ENCODE results near the gene CLN5.
"Not testable (repeated sequence)": the region's sequence is repeated elsewhere in the genome, so short reads cannot be mapped to it uniquely, and the experiment has no call there.

The CLN5 gene

GRCh38 chr13:76953968-76954367 is 37.9 kb upstream of the CLN5 start:
- DNase-seq (ENCODE audit: low read depth, low spot score), result no peak
- TF ChIP-seq, protein P1, sequence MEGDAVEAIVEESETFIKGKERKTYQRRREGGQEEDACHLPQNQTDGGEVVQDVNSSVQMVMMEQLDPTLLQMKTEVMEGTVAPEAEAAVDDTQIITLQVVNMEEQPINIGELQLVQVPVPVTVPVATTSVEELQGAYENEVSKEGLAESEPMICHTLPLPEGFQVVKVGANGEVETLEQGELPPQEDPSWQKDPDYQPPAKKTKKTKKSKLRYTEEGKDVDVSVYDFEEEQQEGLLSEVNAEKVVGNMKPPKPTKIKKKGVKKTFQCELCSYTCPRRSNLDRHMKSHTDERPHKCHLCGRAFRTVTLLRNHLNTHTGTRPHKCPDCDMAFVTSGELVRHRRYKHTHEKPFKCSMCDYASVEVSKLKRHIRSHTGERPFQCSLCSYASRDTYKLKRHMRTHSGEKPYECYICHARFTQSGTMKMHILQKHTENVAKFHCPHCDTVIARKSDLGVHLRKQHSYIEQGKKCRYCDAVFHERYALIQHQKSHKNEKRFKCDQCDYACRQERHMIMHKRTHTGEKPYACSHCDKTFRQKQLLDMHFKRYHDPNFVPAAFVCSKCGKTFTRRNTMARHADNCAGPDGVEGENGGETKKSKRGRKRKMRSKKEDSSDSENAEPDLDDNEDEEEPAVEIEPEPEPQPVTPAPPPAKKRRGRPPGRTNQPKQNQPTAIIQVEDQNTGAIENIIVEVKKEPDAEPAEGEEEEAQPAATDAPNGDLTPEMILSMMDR (IDR thresholded peaks at IDR 0.05; ENCODE audit: insufficient read depth, low read length, missing control alignments), result no peak
- CTCF ChIA-PET, result interaction anchor here (2.5 kb wide), 1 partner anchor 26 kb away, joined by 10 read pairs; no protein-coding TSS in a partner anchor
- no peak overlapping the region for H3K4me3 ChIP-seq (ENCODE audit: low read depth, low read length)
- POLR2A ChIA-PET, result no interaction called here

DNA sequence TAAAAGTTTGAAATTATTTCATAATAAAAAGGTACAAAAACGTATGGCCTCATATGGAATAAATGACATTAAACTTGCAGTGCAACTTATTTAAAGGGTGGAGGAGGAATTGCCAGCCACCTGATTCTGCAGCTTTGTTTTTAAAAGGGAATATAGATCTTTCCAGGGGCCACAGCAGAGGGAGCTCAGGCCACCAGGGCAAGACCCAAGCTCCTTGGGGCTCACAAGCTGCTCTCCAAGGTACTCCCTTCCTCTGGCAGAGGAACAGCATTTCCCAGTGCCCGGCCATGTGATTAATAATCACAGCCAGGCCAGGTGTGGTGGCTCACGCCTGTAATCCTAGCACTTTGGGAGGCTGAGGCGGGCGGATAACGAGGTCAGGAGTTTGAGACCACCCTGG is 37.3 kb upstream of the CLN5 start:
- no peak overlapping the region for H3K4me3 ChIP-seq (ENCODE audit: low read depth, low read length)
- ChIA-PET POLR2A (no interaction called here), CTCF (interaction anchor here (2.5 kb wide), 1 partner anchor 25 kb away, joined by 10 read pairs; no protein-coding TSS in a partner anchor)
- DNase-seq (ENCODE audit: low read depth, low spot score), result no peak
- TF ChIP-seq, protein P1 (IDR thresholded peaks at IDR 0.05; ENCODE audit: insufficient read depth, low read length, missing control alignments), result no peak

DNA sequence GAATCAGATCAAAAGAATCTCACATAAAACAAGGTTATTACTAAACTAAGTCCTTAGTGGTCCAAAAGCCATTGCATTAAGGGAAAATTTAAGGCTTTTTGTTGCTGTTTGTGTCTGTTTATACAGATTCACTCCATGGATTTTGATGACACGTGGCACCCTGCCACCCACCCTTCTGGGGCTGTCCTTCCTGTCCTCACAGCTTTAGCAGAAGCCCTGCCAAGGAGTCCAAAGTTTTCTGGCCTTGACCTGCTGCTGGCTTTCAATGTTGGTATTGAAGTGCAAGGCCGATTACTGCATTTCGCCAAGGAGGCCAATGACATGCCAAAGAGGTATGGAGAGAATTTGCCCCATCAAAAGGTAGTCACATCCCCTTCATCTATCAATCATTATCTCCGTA is 36.7 kb upstream of the CLN5 start:
- no peak for DNase-seq (ENCODE audit: low read depth, low spot score)
- CTCF ChIA-PET, result interaction anchor here (2.5 kb wide), 1 partner anchor 25 kb away, joined by 10 read pairs; no protein-coding TSS in a partner anchor
- H3K4me3 ChIP-seq (ENCODE audit: low read depth, low read length), result no peak overlapping the region
- TF ChIP-seq, protein P1 (IDR thresholded peaks at IDR 0.05; ENCODE audit: insufficient read depth, low read length, missing control alignments), result no peak
- POLR2A ChIA-PET, result no interaction called here

DNA sequence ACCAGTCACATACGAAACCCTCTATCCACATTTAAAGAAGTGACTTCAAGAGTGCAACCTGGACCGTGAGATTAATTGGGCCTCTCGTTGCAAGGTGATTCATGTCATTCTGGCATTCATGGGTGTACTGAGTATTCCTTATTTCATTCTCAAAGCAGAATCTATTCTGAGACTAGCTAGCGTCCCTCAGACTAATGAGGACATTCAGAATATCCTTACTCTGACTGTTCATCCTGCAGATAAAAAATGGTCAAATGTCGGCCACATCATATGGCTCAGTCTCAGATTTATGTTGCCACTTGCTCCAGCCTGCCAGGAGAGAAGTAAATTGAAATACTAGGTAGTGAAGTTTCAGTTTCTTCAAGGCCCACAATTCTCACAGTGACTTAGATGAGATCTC is 36.2 kb upstream of the CLN5 start:
- no peak overlapping the region for H3K4me3 ChIP-seq (ENCODE audit: low read depth, low read length)
- POLR2A ChIA-PET, result no interaction called here
- no peak for DNase-seq (ENCODE audit: low read depth, low spot score)
- TF ChIP-seq, protein P1 (IDR thresholded peaks at IDR 0.05; ENCODE audit: insufficient read depth, low read length, missing control alignments), result no peak
- CTCF ChIA-PET, result interaction anchor here (2.5 kb wide), 1 partner anchor 24 kb away, joined by 10 read pairs; no protein-coding TSS in a partner anchor

DNA sequence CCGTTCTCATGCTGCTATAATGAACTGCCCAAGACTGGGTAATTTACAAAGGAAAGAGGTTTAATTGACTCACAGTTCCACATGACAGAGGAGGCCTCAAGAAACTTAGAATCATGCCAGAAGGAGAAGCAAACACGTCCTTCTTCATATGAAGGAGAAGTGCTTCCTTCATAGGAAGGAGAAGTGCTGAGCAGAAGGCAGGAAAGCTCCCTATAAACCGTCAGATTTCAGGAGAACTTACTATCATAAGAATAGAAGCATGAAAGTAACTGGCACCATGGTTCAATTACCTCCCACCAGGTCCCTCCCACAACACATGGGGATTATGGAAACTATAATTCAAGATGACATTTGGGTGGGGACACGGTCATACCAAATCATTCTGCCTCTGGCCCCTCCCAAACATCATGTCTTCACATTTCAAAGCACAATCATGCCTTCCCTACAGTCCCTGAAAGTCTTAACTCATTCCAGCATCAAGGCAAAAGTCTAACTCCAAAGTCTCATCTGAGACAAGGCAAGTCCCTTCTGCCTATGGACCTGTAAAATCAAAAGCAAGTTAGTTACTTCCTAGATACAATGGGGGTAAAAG is 32.9 kb upstream of the CLN5 start:
- H3K4me3 ChIP-seq (ENCODE audit: low read depth, low read length), result no peak overlapping the region
- no peak for DNase-seq (ENCODE audit: low read depth, low spot score)
- CTCF ChIA-PET, result no interaction called here
- POLR2A ChIA-PET, result no interaction called here
- TF ChIP-seq, protein P1 (IDR thresholded peaks at IDR 0.05; ENCODE audit: insufficient read depth, low read length, missing control alignments), result no peak

DNA sequence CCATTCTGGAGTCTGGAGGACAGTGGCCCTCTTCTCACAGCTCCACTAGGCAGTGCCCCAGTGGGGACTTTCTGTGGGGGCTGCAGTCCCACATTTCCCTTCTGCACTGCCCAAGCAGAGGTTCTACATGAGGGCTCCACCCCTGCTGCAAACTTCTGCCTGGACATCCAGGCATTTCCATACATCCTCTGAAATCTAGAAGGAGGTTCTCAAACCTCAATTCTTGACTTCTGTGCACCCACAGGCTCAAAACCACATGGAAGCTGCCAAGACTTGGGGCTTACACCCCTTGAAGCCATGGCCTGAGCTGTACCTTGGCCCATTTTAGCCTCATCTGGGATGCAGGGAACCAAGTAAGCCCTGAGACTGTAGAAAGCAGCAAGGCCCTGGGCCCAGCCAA is 32.1 kb upstream of the CLN5 start:
- DNase-seq (ENCODE audit: low read depth, low spot score); CTCF ChIA-PET; POLR2A ChIA-PET; H3K4me3 ChIP-seq (ENCODE audit: low read depth, low read length): not testable (repeated sequence)

All from AG04449 (cell line).